MCF 10A (cell line): ENCODE measurements around the gene SEMA6B. TPM values are rescaled to one million over a fixed set of nuclear protein-coding genes. Genes with fewer than 3 reads are reported as not detected.

ENCODE experiments used
- BruUV-seq: library from RNA; stranded (reverse); fragments of 400-500 nt; replicated peaks from 2 replicates; lab custom pipeline; 2021; lab: Mats Ljungman, UMichigan
- CTCF ChIA-PET: fragments of 300-600 bp; sonication (Branson Sonifier 250); formaldehyde crosslinking; extraction: SDS; loops from one replicate; lab custom pipeline; 2021; ENCODE audit warnings: antibody characterized with exemption, inconsistent platforms; lab: Yijun Ruan, JAX
- POLR2A ChIA-PET: fragments of 300-600, 350-650 bp; sonication (Branson Sonifier 250); formaldehyde crosslinking; extraction: SDS; loops from one replicate; lab custom pipeline; 2020; ENCODE audit warnings: antibody characterized with exemption, inconsistent platforms; lab: Yijun Ruan, JAX
- DNase-seq: peaks from one replicate; pipeline ENCODE4 v3.0.0-alpha.2; 2018; ENCODE audit not compliant: unreplicated experiment
- H3K27ac Mint-ChIP-seq: one replicate; pipeline ENCODE4 v1.8.0; 2022; ENCODE audit warnings: mild to moderate bottlenecking, low read depth, mixed read lengths; ENCODE audit not compliant: unreplicated experiment
- H3K27me3 Mint-ChIP-seq: one replicate; pipeline ENCODE4 v1.8.0; 2022; ENCODE audit warnings: mixed read lengths; ENCODE audit not compliant: insufficient read depth, unreplicated experiment
- H3K36me3 Mint-ChIP-seq: one replicate; pipeline ENCODE4 v1.8.0; 2022; ENCODE audit warnings: mild to moderate bottlenecking, moderate library complexity, mixed read lengths; ENCODE audit not compliant: insufficient read depth, unreplicated experiment
- H3K4me1 Mint-ChIP-seq: one replicate; pipeline ENCODE4 v1.8.0; 2022; ENCODE audit warnings: mixed read lengths; ENCODE audit not compliant: insufficient read depth, unreplicated experiment
- H3K4me3 Mint-ChIP-seq: one replicate; pipeline ENCODE4 v1.8.0; 2022; ENCODE audit warnings: mild to moderate bottlenecking, moderate library complexity, mixed read lengths; ENCODE audit not compliant: unreplicated experiment
- H3K9me3 Mint-ChIP-seq: one replicate; pipeline ENCODE4 v1.8.0; 2022; ENCODE audit warnings: mixed read lengths; ENCODE audit not compliant: unreplicated experiment
- CTCF ChIP-seq: fragments of 200-600 bp; IDR thresholded peaks from one replicate; pipeline ENCODE4 v1.8.0; 2022; ENCODE audit warnings: antibody characterized with exemption, mild to moderate bottlenecking; ENCODE audit not compliant: unreplicated experiment
- intact Hi-C: fragments of 100-400 bp; cut with micrococcal nuclease; formaldehyde crosslinking; loops from 2 replicates; pipeline ENCODE4 v1.14.1; 2022
- total RNA-seq: library from RNA; stranded (reverse); gene quantifications from 2 replicates; pipeline ENCODE4 v1.2.3, GENCODE V29; 2022

SEMA6B gene
- total RNA-seq, 1 experiment from 2014 or later, result 0.54 TPM

GRCh38 chr19:4511300-4512054 lies 48.0 kb downstream of the SEMA6B start:
- no peak overlapping the region for H3K27ac Mint-ChIP-seq
- H3K4me3 Mint-ChIP-seq, result no peak overlapping the region
- CTCF ChIA-PET, result no interaction called here
- BruUV-seq, result no TSS peak
- intact Hi-C loops, result no loop called here
- peaks cover 4% of the 10 kb centered on the region for H3K4me1 Mint-ChIP-seq
- TF ChIP-seq CTCF, result no peak
- DNase-seq, result no peak
- no peaks in the 10 kb centered on the region for H3K36me3 Mint-ChIP-seq
- no peaks in the 10 kb centered on the region for H3K27me3 Mint-ChIP-seq
- POLR2A ChIA-PET, result no interaction called here
- H3K9me3 Mint-ChIP-seq, result no peaks in the 10 kb centered on the region

GRCh38 chr19:4510435-4511255 lies 48.8 kb downstream of the SEMA6B start:
- TF ChIP-seq CTCF, result no peak
- BruUV-seq, result no TSS peak
- Mint-ChIP-seq H3K4me3 (no peak overlapping the region), H3K36me3 (peaks cover 7% of the 10 kb centered on the region), H3K27me3 (no peaks in the 10 kb centered on the region), H3K9me3 (no peaks in the 10 kb centered on the region), H3K27ac (no peak overlapping the region), H3K4me1 (peaks cover 10% of the 10 kb centered on the region)
- CTCF ChIA-PET, result interaction anchor here (1.2 kb wide), 1 partner anchor 14 kb away, joined by 5 read pairs; no protein-coding TSS in a partner anchor
- POLR2A ChIA-PET, result no interaction called here
- DNase-seq, result no peak
- intact Hi-C loops, result no loop called here

GRCh38 chr19:4508698-4509097 lies 50.8 kb downstream of the SEMA6B start:
- CTCF ChIA-PET, result interaction anchor here (1.8 to 2.4 kb wide), 2 partner anchors 13 to 15 kb away, joined by 8 to 9 read pairs; no protein-coding TSS in a partner anchor
- intact Hi-C loops, result no loop called here
- no peak for TF ChIP-seq CTCF
- Mint-ChIP-seq H3K36me3 (peaks cover 7% of the 10 kb centered on the region), H3K9me3 (no peaks in the 10 kb centered on the region), H3K27ac (no peak overlapping the region), H3K27me3 (no peaks in the 10 kb centered on the region), H3K4me1 (peaks cover 10% of the 10 kb centered on the region), H3K4me3 (no peak overlapping the region)
- DNase-seq, result no peak
- BruUV-seq, result no TSS peak
- POLR2A ChIA-PET, result interaction anchor here (0.7 to 1.8 kb wide), 2 partner anchors 12 to 37 kb away, joined by 3 read pairs; no protein-coding TSS in a partner anchor

- H3K27me3 Mint-ChIP-seq, result no peaks in the 10 kb centered on the region
- H3K4me3 Mint-ChIP-seq, result no peak overlapping the region
- intact Hi-C loops, result no loop called here
- peaks cover 10% of the 10 kb centered on the region for H3K4me1 Mint-ChIP-seq
- no peak for DNase-seq
- BruUV-seq, result no TSS peak
- CTCF ChIA-PET, result interaction anchor here (1.8 to 2.4 kb wide), 2 partner anchors 12 to 16 kb away, joined by 8 to 9 read pairs; no protein-coding TSS in a partner anchor
- no peak for TF ChIP-seq CTCF
- POLR2A ChIA-PET, result no interaction called here
- peaks cover 7% of the 10 kb centered on the region for H3K36me3 Mint-ChIP-seq
- no peaks in the 10 kb centered on the region for H3K9me3 Mint-ChIP-seq
- H3K27ac Mint-ChIP-seq, result no peak overlapping the region
Measured at GRCh38 chr19:4507804-4508203, 51.7 kb downstream of the SEMA6B start.
